ENCODE results near the gene NACA2.
A peak's percentile ranks its signal among the peaks of the same experiment; 100 is the strongest.
"Not testable (repeated sequence)": the region's sequence is repeated elsewhere in the genome, so short reads cannot be mapped to it uniquely, and the experiment has no call there.

Gene NACA2

GRCh38 chr17:61591018-61591417, at the start of gene NACA2:
NACA2 (minus strand) TSS chr17:61591219; CDS start chr17:61591180, 39 bp downstream.
- FAIRE-seq: no peak

GRCh38 chr17:61639818-61640217, 48.8 kb upstream of the NACA2 start:
- DNase-seq (ENCODE audit: low spot score): no peak
- FAIRE-seq: no peak

More at GRCh38 chr17:61591018-61591417, at the start of gene NACA2:
- DNase-seq (ENCODE audit: low spot score): no peak

- DNase-seq (ENCODE audit: low spot score) (no peak), FAIRE-seq (no peak)
Observed at GRCh38 chr17:61638087-61638486, 47.1 kb upstream of the NACA2 start.

- FAIRE-seq (peak; percentile 52), DNase-seq (ENCODE audit: low spot score) (peak; percentile 51)
Observed at GRCh38 chr17:61635913-61636432, 45.0 kb upstream of the NACA2 start.

GRCh38 chr17:61634942-61635538, 44.0 kb upstream of the NACA2 start:
- DNase-seq (ENCODE audit: low spot score) (no peak), FAIRE-seq (no peak)

- no peak for DNase-seq (ENCODE audit: low spot score)
- no peak for FAIRE-seq
Observed at GRCh38 chr17:61634011-61634539, 43.1 kb upstream of the NACA2 start.

- FAIRE-seq: no peak
- DNase-seq (ENCODE audit: low spot score): no peak
Observed at GRCh38 chr17:61632826-61633225, 41.8 kb upstream of the NACA2 start.

- FAIRE-seq: no peak
Observed at GRCh38 chr17:61631800-61632199, 40.8 kb upstream of the NACA2 start.

GRCh38 chr17:61628158-61628557, 37.1 kb upstream of the NACA2 start:
- not testable (repeated sequence) for FAIRE-seq; DNase-seq (ENCODE audit: low spot score)

More at GRCh38 chr17:61631800-61632199, 40.8 kb upstream of the NACA2 start:
- DNase-seq (ENCODE audit: low spot score): no peak

- FAIRE-seq: no peak
- DNase-seq (ENCODE audit: low spot score): no peak
Observed at GRCh38 chr17:61627658-61628057, 36.6 kb upstream of the NACA2 start.

- DNase-seq (ENCODE audit: low spot score) (no peak), FAIRE-seq (no peak)
Observed at GRCh38 chr17:61627125-61627524, 36.1 kb upstream of the NACA2 start.

GRCh38 chr17:61625564-61625963, 34.5 kb upstream of the NACA2 start:
- FAIRE-seq: no peak
- no peak for DNase-seq (ENCODE audit: low spot score)

GRCh38 chr17:61624951-61625350, 33.9 kb upstream of the NACA2 start:
- DNase-seq (ENCODE audit: low spot score): no peak
- no peak for FAIRE-seq

- FAIRE-seq: no peak
Observed at GRCh38 chr17:61621317-61621716, 30.3 kb upstream of the NACA2 start.

GRCh38 chr17:61619953-61620352, 28.9 kb upstream of the NACA2 start:
- DNase-seq (ENCODE audit: low spot score) (no peak), FAIRE-seq (no peak)

More at GRCh38 chr17:61621317-61621716, 30.3 kb upstream of the NACA2 start:
- DNase-seq (ENCODE audit: low spot score): no peak

- no peak for FAIRE-seq
Observed at GRCh38 chr17:61619493-61619892, 28.5 kb upstream of the NACA2 start.

GRCh38 chr17:61618950-61619349, 27.9 kb upstream of the NACA2 start:
- FAIRE-seq: no peak

More at GRCh38 chr17:61619493-61619892, 28.5 kb upstream of the NACA2 start:
- DNase-seq (ENCODE audit: low spot score): no peak

GRCh38 chr17:61617330-61617729, 26.3 kb upstream of the NACA2 start:
- DNase-seq (ENCODE audit: low spot score) (no peak), FAIRE-seq (no peak)

More at GRCh38 chr17:61618950-61619349, 27.9 kb upstream of the NACA2 start:
- no peak for DNase-seq (ENCODE audit: low spot score)

- FAIRE-seq (no peak), DNase-seq (ENCODE audit: low spot score) (no peak)
Observed at GRCh38 chr17:61616783-61617182, 25.8 kb upstream of the NACA2 start.

GRCh38 chr17:61614219-61614618, 23.2 kb upstream of the NACA2 start:
- DNase-seq (ENCODE audit: low spot score): no peak
- peak; percentile 10 for FAIRE-seq

GRCh38 chr17:61611323-61611722, 20.3 kb upstream of the NACA2 start:
- DNase-seq (ENCODE audit: low spot score): no peak
- FAIRE-seq: no peak

- FAIRE-seq (no peak), DNase-seq (ENCODE audit: low spot score) (no peak)
Observed at GRCh38 chr17:61605692-61606091, 14.7 kb upstream of the NACA2 start.

- DNase-seq (ENCODE audit: low spot score) (no peak), FAIRE-seq (no peak)
Observed at GRCh38 chr17:61601297-61601696, 10.3 kb upstream of the NACA2 start.
